ENCODE measurements around the gene NHP2.

The NHP2 gene

GRCh38 chr5:178174456-178174855 lies 20.8 kb upstream of the NHP2 start:
- DNase-seq: no peak

- DNase-seq: no peak
Measured at GRCh38 chr5:178170455-178170854, 16.8 kb upstream of the NHP2 start.

GRCh38 chr5:178165581-178165980 lies 11.9 kb upstream of the NHP2 start:
- no peak for DNase-seq

GRCh38 chr5:178163772-178164735 lies 10.4 kb upstream of the NHP2 start:
- DNase-seq: peak; percentile 90

- no peak for DNase-seq
Measured at GRCh38 chr5:178162481-178162880, 8.8 kb upstream of the NHP2 start.

GRCh38 chr5:178160176-178160575 lies 6.5 kb upstream of the NHP2 start:
- DNase-seq: no peak

GRCh38 chr5:178155065-178155464 lies 1.4 kb upstream of the NHP2 start:
- DNase-seq: no peak

- no peak for DNase-seq
Measured at GRCh38 chr5:178152491-178153444, 917 bp downstream of the NHP2 start.

GRCh38 chr5:178150977-178151734 lies 2.5 kb downstream of the NHP2 start:
- no peak for DNase-seq

- DNase-seq: no peak
Measured at GRCh38 chr5:178149199-178149932, 4.3 kb downstream of the NHP2 start.

GRCh38 chr5:178147406-178147805 lies 6.3 kb downstream of the NHP2 start:
- DNase-seq: no peak

- DNase-seq: peak; percentile 65
Measured at GRCh38 chr5:178145965-178146820, 7.5 kb downstream of the NHP2 start.

- no peak for DNase-seq
Measured at GRCh38 chr5:178143901-178144300, 9.8 kb downstream of the NHP2 start.

- no peak for DNase-seq
Measured at GRCh38 chr5:178143246-178143645, 10.4 kb downstream of the NHP2 start.

GRCh38 chr5:178142642-178143041 lies 11.0 kb downstream of the NHP2 start:
- no peak for DNase-seq

- no peak for DNase-seq
Measured at GRCh38 chr5:178141550-178141949, 12.1 kb downstream of the NHP2 start.

GRCh38 chr5:178137991-178138390 lies 15.7 kb downstream of the NHP2 start:
- DNase-seq: no peak

- no peak for DNase-seq
Measured at GRCh38 chr5:178136990-178137389, 16.7 kb downstream of the NHP2 start.

- DNase-seq: no peak
Measured at GRCh38 chr5:178131446-178131996, 22.2 kb downstream of the NHP2 start.

GRCh38 chr5:178130576-178131445 lies 22.9 kb downstream of the NHP2 start, which contains the start of gene RMND5B:
TSS of gene RMND5B (plus strand) at chr5:178131014. CDS start at chr5:178138120, 7,106 bp downstream.
- DNase-seq: peak; percentile 73
